Epithelial cell of proximal tubule (primary cell): ENCODE measurements around the gene YEATS2. TPM values are rescaled to one million over a fixed set of nuclear protein-coding genes. Genes with fewer than 3 reads are reported as not detected.
"Not testable (repeated sequence)": the region's sequence is repeated elsewhere in the genome, so short reads cannot be mapped to it uniquely, and the experiment has no call there.

ENCODE experiments used
- DNase-seq: peaks from one replicate; pipeline ENCODE4 v3.0.0-alpha.2; 2011; ENCODE audit warnings: low read depth
- H3K4me3 ChIP-seq: 2 replicates; pipeline ENCODE4 v1.5.1; 2011; ENCODE audit warnings: low read depth, mild to moderate bottlenecking, low read length
- total RNA-seq: library from RNA; depleted of rRNA; stranded (reverse); fragments of >200 nt; gene quantifications from 2 replicates; pipeline ENCODE4 v1.2.3, GENCODE V29; 2015
- TF ChIP-seq, protein P1 (sequence below): conservative IDR thresholded peaks from 2 replicates; pipeline ENCODE4 v1.5.1; 2012; ENCODE audit warnings: low read depth, mild to moderate bottlenecking, low read length

The YEATS2 gene
- total RNA-seq, 1 donor from 2014 or later, result 33.7 TPM

DNA sequence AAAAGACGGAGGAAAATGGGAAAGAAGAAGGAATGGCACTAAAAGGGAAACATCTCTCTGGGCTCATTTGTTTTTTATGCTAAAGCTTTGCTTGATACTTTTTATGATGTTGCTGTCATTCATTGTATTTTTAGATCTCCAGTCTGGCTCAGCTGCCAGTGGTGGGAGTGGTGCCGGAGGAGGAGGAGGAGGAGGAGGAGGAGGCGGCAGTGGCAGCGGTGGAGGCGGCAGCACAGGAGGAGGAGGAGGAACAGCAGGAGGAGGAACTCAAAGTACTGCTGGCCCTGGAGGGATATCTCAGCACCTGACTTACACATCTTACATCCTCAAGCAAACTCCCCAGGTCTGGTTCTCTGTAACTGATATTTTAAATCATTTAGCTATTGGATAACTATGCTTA lies 78.2 kb downstream of the YEATS2 start:
- TF ChIP-seq, protein P1, sequence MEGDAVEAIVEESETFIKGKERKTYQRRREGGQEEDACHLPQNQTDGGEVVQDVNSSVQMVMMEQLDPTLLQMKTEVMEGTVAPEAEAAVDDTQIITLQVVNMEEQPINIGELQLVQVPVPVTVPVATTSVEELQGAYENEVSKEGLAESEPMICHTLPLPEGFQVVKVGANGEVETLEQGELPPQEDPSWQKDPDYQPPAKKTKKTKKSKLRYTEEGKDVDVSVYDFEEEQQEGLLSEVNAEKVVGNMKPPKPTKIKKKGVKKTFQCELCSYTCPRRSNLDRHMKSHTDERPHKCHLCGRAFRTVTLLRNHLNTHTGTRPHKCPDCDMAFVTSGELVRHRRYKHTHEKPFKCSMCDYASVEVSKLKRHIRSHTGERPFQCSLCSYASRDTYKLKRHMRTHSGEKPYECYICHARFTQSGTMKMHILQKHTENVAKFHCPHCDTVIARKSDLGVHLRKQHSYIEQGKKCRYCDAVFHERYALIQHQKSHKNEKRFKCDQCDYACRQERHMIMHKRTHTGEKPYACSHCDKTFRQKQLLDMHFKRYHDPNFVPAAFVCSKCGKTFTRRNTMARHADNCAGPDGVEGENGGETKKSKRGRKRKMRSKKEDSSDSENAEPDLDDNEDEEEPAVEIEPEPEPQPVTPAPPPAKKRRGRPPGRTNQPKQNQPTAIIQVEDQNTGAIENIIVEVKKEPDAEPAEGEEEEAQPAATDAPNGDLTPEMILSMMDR, result no peak
- DNase-seq, result no peak
- no peak overlapping the region for H3K4me3 ChIP-seq

DNA sequence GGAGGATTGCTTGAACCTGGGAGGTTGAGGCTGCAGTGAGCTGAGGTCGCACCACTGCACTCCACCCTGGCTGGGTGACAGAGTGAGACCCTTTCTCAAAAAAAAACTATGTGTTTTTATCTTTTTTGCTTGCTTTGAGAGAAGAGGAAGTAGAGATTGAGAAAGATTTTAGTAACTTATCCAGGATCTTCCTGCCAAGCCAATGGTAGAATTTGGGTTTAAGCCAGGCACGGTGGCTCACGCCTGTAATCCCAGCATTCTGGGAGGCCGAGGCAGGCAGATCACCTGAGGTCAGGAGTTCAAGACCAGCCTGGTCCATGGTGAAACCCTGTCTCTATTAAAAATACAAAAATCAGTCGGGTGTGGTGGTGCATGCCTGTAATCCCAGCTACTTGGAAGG lies 78.9 kb downstream of the YEATS2 start:
- not testable (repeated sequence) for H3K4me3 ChIP-seq, DNase-seq

DNA sequence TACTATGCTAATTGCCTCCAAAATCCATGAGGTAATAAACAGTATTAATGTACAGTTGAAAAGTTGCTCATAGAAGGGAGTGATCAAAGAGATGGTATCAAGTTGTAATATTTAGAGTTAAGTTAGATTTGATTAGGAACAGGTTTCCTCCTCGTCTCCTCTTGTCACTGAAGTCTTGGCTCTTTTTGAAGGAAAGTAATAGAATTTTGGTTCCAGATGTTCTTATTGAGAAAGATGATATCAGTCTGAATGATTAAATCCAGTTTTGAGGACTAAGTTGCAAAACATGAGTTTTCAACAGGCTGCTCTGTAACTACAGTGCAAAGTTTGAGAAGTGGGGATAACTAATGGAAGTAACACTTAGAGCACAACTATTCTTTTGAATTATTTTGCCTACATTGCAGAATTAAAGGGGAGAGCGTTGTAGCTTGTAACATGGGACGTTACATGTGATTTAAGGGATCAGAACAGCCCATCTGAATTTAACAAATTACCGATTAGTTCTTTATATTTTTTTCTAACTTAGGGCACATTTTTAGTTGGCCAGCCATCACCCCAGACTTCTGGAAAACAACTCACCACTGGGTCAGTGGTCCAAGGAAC lies 79.5 kb downstream of the YEATS2 start:
- no peak overlapping the region for H3K4me3 ChIP-seq
- DNase-seq, result no peak
- TF ChIP-seq, protein P1, result no peak

DNA sequence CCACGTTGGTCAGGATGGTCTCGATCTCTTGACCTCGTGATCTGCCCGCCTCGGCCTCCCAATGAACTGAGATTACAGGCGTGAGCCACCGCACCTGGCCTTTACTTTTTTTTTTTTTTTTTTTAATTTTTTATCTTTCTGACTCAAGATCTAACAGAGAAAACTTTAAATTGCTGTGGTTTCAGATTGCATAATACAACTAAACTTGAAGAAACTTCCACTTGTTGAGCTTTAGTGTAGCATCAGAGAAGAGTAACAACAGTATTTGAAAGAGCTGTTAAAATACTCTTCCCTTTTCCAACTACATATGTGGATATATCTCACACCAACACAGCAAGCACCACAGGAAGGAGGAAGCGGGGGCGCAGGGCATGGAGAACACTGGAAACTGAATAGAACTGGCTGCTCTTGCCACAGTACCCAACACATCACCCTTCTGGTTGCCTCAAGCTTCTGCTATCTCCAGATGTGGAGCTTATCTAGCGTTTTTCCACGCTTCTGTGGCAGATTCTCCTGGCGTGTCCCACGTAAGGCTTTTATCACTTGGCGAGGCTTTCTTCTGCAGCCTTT lies 82.4 kb downstream of the YEATS2 start:
- DNase-seq, result no peak
- TF ChIP-seq, protein P1, result no peak
- no peak overlapping the region for H3K4me3 ChIP-seq

DNA sequence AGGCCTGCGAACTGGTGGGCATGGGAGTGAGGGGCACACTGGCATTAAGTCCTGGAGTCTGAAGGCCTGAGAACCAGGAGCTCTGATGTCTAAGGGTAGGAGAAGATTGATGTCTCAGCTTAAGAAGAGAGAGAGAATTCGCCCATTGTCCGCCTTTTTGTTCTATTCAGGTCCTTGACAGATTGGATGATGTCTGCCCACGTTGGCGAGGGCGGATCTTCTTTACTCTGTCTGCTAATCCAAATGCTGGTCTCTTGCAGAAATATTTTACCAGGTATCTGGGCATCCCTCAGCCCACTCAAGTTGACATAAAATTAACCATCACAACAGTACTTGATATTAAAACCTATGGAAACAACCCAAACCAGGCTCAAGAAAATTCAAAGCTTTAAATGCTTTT lies 83.6 kb downstream of the YEATS2 start:
- no peak for DNase-seq
- TF ChIP-seq, protein P1, result no peak
- H3K4me3 ChIP-seq, result no peak overlapping the region

DNA sequence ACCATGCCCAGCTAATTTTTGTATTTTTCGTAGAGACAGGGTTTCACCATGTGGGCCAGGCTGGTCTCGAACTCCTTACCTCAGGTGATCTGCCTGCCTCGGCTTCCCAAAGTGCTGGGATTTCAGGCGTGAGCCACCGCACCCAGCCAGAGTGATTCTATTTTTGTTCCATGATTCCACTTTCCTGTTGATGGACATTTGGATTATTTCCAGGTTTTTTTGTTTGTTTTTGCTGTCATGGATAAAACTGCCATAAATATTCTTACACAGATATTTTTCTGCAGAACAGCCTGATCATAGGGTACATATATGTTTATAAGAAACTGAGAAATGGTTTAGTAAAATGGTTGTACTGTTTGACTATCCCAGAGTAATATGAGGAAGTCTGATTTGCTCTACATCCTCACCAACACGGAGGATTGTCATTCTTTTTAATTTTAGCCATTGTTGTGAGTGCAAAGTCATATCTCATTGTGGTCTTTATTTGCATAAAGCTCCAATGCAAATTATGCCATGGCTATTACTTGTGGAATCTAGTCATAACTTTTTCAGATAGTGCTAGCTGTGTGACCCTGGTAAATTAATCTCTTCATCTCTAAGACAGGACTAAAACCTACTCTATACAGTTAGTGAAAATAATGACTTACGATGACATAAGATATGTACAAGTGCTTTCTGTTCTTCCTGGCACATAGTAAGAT lies 85.1 kb downstream of the YEATS2 start:
- no peak for DNase-seq
- H3K4me3 ChIP-seq, result no peak overlapping the region
- TF ChIP-seq, protein P1, result no peak

DNA sequence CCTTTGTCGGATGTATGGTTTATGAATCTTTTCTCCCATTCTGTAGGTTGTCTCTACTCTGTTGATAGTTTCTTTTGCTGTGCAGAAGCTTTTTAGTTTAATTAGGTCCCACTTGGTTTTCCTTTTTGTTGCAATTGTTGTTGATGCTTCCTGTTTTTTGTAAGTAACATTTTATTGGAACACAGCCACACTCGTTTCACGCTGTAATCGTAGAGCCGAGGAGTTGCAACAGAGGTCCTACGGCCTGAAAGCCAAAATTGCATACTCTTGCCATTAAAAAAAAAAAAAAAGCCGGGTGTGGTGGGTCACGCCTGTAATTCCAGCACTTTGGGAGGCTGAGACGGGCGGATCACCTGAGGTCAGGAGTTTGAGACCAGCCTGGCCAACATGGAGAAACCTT lies 86.9 kb downstream of the YEATS2 start:
- H3K4me3 ChIP-seq, DNase-seq: not testable (repeated sequence)

DNA sequence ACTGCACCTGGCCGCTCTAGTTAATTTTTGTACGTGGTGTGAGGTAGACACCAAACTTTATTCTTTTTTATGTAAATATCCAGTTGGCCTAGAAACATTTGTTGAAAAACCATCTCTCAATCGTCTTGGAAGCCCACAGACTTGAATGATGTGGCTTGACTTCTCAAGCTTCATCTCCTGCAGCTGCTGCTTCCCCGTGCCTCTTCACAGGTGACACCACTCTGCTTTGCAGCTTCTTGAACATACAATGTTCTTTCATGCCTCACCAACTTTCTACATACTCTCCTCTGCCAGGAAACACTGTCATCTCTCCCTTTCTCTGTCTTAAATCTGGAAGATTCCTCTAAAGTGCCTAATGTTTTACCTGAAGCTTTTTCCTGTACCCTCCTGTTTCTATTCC lies 92.2 kb downstream of the YEATS2 start:
- TF ChIP-seq, protein P1, result no peak
- no peak for DNase-seq
- H3K4me3 ChIP-seq, result no peak overlapping the region
